ENCODE results near the gene LSS.
"Not testable (repeated sequence)": the region's sequence is repeated elsewhere in the genome, so short reads cannot be mapped to it uniquely, and the experiment has no call there.

Gene LSS

DNA sequence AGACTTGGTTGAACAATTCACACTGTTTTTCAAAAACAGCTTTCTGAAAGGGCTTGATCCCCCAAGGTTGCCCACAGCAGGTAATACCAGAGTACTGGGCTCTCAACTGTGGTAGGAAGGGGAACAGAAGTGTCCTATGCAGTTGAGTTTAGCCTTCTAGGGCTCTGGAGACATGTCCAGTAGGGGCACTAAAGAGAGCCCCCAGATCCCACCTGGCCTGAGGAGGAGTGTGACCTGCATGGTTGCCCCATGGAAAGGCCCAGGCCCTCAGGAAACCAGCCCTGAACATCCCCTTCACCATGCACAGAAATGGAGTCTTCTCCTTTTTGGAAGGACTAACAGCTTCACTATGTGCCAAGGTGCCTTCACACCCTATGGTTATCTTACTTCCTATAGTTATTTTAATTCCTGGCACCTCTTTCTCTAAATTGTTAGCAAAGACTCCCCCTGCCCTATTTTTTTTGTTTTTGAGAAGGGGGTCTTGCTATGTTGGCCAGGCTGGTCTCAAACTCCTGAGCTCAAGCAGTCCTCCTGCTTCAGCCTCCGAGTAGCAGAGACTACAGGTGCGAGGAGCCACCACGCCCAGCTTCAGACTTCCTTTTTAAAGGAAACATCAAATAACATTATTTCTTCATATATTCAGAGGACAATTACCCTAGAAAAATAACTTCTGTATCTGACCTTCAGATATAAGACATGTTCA lies 16.8 kb upstream of the LSS start:
- no peak for DNase-seq (ENCODE audit: low read depth)

DNA sequence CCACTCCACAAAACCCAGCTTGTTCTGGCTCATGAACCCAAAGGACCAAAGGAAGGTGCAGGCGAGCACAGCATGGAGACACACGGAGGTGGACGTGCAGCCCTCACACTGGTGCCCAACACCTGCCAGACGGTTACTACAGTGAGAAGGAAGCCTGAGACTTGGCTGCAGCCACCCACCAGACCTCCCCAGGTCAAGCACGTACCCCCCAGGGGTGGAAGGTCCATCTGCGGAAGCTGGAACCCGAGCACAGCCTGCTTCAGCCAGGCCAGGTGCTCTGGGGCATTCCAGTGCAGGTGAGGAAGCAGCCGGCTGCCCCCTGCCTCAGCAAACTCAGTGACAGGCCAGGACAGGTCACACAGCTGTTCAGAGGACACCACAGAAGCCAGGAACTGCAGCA lies 16.0 kb upstream of the LSS start:
- DNase-seq (ENCODE audit: low read depth), result no peak

DNA sequence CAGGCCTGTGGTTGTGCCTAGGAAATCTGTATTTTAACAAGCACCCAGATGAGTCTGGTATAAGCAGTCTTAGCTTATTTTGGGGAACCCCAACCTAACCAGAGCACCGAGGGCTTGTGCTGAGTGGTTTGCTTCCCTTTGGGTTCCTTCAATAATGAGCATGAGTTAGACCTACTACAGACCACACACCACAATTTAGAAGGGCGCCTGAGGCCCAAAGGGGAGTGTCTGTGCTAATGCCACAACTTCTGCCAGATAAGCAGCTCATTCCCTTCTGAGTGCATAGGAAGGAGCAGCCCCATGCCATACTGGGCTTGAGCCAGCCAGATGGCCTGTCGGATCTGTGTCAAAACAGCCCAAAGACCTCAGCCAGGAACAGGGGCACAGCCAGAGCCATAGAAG lies 15.4 kb upstream of the LSS start:
- DNase-seq (ENCODE audit: low read depth), result no peak

DNA sequence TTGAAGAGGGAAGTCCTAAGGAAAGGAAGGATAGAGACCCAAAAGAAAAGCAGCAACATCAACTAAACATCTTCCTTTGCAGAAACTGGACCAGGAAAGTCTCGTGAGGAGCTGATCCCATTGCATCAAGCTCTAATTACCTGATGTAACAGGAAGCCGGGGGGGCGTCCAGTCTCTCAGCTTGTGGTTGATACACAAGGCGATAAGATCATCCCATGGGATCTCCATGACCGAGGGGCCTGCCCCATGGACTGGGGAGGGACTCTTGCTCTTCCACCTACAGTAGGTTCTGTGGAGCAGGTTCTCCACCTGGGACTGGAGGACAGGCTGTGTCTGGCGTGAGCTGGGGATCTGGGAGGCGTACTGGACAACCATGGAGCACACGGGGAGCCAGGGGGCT lies 14.8 kb upstream of the LSS start:
- no peak for DNase-seq (ENCODE audit: low read depth)

DNA sequence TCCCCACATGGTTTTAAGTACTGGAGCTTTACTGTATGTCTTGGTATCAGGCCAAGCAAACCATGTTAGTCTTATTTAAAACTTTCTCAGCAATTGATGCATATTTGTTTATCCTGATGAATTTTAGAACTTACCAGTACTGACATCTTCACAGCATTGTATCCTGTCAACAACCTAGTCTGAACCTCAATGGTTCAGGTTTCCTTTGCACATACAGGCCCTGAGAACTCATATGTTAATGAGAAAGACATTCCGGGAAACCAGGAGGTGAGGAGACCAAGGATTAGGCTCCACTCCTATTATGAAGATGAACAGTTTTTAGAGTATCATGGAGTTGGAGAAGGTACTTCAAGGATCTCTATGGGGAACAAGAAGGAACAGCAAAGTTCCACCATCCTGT lies 13.0 kb upstream of the LSS start:
- DNase-seq (ENCODE audit: low read depth), result not testable (repeated sequence)

DNA sequence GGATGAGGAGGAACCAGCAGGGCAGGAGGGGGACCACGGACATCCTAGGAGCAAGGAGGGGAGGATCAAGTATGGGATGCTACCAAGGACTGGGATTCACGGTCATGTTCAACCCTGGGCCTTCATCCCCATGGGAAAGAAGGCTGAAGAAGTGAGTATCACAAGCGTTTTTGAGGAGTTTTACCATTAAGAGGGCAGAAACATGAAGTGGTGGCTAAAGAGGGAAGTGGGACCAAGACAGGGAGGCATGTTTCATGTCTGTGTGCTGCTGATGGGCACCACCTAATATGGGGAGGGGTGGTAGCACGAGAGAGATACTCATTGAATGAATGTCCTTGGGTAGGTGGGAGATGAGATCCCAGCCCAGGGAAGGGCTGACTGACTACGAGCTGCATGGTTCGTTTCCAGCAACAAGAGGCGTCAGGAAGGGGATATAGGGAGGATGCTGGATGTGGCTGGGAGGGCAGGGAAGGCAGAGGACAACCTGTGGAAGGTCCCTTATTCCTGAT lies 11.3 kb upstream of the LSS start:
- DNase-seq (ENCODE audit: low read depth), result no peak

DNA sequence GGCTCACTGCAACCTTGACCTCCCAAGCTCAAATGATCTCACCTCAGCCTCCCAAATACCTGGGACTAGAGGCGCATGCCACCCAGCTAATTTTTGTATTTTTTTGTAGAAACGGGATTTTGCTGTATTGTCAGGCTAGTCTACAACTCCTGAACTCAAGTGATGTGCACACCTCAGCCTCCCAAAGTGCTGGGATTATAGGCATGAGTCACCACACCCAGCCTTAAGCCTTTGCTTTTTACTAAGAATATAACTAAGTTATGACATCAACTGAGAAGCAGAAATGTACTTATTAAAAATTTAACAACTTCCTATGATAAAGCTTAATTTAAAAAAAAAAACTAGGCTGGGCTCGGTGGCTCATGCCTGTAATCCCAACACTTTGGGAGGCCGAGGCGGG lies 8.9 kb upstream of the LSS start:
- DNase-seq (ENCODE audit: low read depth), result no peak

DNA sequence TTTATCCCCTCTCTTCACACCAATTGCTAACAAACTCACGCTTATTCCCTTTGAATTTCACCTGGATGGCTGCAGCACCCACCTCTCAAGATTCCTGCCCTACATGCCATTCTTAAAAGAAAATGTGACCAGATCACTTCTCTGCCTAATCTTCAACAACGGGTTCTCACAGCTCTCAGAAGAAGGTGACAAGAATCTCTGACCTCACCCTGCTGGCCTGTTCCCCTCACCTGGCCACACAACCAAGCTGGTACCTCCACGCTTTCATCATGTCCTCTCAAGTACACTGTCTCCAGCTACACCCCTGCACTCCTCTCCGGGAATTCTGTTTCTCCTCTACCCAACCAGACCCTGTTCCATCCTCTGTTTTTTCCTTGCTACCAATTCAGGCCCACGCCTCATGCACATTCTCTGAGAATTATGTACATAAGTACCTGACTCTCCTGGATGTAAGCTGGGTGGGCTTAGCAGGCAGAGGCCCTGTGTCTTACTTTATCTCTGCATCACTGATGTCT lies 5.9 kb upstream of the LSS start:
- no peak for DNase-seq (ENCODE audit: low read depth)

DNA sequence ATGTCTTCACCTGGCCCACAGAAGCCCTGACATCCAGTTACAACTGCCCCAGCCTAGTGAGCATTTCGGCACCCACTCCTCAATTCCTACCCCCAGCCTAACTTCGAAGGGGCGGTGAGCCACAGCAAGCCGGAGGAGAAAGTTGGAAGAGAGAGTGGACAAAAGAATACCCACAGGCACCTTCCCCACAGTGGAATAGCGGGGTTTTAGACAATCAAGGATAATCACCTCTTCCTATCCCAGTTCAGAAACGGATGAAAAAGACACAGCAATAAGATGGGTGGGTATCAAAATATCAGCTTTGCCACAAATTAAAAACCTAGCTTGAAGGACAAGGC lies 1.3 kb upstream of the LSS start:
- no peak for DNase-seq (ENCODE audit: low read depth)

DNA sequence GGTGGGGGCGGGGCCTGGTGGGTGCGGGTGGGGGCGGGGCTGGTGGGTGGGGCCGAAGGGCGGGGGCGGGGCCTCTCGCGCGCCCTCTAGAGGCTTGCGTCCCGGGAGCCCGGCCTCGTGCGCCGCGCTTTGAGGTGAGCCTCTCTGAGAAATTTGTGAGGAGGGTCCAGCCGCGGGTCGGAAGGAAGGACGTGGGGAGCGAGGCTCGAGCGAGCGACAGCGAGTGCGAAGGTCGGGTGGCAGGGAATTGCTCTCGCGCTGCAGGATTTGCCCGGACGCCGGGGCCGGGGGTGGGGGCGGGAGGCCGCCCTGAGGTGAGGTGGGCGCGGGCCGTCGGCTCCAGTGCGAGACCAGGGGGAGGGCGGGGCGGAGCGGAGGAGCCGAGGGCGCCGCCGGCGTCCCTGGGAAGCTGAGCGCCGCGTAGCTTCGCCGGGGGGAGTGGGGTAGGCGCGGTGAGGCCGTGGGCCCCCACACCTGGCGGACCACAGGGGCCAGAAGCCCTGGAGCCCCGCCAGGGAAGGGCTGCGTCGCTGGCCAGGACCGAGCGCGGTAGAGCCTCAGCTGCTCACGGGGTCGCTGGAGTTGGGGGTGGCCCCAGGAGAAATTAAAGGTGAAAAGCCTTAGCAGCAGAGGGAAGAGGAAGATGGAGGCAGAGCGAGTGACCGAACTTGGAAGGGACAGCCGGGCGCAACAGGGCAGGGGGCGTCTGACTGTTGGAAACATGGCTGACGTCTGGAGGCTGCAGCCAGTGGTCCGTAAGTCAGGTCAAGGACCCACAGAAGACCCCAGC lies 754 bp upstream of the LSS start:
- DNase-seq (ENCODE audit: low read depth), result no peak

DNA sequence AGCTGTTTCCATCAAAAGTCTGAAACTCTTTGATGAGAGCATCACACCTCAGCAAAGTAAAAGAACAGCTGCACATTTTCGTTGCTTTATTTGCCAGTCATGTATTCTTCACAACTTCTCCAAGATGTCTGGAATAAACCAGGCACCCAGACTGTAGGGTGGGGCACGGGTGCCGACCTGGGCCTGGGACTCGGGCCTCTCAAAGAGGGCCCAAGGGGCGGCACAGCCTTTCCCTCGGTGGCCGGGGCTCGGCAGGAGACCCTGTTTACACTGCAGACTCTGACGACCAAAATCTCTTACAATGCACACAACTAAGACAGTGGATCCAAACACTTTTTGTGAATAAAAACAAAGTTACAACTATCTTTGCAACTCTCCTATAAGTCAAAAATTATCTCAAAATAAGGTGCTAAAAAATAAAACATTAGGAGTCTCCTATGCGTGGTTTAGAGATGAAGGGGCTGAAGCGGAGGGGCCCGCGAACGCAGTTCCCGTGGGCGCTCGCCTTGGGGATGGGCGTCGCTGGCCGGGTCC lies 696 bp downstream of the LSS start:
- no peak for DNase-seq (ENCODE audit: low read depth)

DNA sequence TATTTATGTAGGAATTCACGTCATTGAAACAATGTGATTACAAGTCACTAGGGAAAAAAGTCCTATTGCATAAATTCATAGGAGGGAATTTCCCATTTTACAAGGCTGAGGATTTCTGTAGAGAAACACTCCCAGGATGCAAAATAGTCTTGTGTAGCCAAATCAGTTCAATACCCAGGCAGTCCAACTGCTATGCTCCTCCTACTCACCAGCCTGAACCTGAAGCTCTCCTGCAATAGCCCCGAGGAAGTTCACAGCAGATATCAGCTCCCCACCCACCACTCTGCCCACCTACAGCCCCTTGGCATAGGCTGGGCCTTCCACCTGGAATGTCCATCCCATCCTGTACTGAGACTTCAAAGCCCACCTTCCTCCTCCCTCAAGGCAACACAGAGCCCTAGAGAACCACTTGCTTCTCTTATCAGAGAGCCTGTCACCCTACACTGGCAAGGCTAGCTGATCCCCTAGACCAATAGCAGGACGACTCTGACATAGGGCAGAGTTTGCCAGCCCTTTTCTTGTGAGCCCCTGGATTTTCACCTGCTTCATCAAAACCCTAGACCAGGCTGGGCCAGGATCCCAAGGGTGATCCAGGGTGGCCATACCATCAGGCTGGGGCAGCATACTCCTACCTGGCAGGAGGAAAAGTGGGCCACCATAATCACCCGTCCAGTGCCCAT lies 1.5 kb downstream of the LSS start:
- no peak for DNase-seq (ENCODE audit: low read depth)

DNA sequence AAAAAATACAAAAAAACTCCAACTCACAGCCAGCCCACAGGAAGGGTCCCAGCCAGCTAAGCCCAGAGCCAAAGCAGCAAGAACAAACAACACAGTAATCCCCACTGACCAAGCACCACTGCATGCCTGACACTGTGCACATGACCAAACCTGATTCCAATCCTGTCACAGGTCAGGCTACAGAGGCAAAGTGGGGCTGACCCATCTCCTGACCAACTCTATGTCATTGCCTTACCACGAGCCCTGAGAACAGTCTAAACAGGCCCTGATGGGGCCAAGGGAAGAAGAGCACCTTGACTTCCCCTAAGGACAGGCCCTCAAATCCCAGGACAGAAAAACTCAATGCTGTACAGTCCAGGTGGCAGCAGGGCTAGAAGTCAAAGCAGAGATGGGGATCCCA lies 2.4 kb downstream of the LSS start:
- no peak for DNase-seq (ENCODE audit: low read depth)

DNA sequence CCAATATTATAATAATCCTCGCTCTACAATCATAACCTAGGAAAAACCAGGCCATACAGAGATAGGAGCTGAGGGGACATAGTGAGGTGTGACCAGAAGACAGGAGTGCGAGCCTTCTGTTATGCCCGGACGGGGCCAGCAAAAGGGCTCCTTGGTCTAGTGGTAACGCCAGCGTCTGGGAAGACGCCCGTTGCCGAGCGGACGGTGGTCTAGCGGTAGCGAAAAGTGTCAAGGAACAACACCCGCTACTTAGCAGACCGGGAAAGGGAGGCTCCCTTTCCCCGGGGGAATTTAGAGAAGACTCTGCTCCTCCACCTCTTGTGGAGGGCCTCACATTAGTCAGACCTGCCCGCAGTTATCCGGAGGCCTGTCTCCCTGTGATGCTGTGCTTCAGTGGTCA lies 4.9 kb downstream of the LSS start:
- DNase-seq (ENCODE audit: low read depth), result not testable (repeated sequence)

DNA sequence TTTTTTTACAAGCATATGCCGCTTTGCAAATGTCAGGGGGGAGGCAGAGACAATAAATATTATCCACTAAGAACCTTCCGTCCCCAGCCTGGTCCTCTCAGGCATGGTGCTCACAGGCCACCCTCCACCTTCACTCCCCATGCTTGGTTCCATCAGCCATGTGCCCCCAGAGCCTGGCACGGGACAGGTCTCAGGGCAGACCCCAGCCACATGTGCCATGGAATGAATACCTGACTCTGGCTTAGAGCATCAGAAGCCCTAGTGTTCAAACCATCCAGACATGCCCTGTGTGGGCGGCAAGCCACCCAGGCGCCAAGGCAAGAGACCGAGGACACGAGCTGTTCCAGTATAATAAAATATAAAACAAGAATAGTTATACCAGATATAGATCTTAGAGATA lies 5.4 kb downstream of the LSS start:
- DNase-seq (ENCODE audit: low read depth), result no peak

DNA sequence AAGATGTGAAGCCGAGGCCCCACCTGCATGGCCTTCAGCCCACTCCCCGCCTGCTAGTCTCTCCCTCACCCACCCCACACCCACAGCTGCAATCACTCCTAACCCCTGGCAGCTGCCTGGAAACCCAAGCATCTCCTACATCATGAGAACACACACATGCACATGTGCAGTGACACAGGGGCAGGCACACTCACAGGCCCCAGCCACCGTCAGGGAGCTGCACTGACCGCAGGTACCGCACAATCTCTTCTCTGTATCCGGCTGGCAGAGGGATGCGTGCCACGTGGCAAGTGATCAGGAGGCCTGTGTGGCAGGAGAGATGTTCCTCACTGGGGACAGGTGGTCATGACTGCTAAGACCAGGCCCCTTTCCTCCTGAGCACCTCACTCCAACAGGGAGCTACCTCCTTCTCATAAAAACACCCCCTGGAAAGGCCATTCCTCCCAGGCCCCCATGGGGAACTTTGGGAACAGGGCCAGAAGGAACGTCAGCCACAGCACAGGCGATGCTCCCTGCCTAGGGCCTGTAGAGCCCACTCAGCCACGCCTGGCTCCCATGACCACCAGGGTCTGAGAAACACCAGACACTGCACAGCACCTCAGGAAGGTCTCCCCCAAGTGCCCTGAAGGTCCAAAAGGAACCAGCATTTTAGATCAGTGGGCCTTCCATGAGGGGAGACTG lies 6.0 kb downstream of the LSS start:
- no peak for DNase-seq (ENCODE audit: low read depth)

DNA sequence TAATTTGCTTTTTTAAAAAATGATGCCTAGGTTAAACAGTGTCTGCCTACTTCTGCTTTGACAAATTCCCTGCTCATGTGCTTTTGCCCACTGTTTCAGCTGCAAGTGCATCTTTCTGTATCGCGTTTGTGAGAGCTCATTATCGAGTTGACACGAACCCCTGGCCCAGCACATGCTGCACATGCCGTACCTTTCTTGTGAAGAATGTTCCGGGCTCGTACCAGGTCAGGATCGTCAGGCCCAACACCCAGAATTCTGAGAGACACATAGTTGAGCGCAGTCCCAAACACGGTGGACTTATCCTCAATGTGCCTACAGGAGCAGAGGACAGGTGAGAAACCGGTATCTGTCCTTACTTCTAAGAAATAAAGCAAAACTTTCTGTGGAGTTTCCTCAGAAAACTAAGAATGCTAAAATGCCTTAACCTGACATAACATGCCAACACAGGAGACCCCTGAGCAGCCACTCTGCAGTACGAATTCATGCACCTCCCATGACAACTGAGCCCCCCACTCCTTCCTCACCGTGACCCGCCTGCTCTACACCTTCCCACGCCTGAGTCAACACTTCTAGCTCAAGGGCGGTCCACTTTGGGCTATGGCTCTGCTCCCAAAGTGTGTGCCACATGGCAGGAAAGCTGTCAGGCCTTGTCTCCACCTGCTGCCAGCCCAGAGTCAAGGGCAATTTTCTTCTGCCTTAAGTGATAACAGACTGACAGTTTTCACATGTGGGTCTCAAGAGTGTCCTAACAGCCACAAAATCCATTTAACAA lies 6.7 kb downstream of the LSS start:
- no peak for DNase-seq (ENCODE audit: low read depth)

DNA sequence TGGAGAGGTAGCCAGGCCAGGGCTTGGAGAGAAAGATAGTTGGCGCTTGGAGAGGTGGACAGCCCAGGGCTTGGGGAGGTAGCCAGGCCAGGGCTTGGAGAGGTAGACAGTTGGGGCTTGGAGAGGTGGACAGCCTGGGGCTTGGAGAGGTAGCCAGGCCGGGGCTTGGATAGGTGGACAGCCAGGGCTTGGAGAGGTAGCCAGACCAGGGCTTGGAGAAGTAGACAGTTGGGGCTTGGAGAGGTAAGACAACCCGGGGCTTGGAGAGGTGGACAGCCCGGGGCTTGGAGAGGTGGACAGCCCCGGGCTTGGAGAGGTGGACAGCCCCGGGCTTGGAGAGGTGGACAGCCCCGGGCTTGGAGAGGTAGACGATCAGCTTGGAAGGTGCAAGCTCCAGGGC lies 7.7 kb downstream of the LSS start:
- no peak for DNase-seq (ENCODE audit: low read depth)

DNA sequence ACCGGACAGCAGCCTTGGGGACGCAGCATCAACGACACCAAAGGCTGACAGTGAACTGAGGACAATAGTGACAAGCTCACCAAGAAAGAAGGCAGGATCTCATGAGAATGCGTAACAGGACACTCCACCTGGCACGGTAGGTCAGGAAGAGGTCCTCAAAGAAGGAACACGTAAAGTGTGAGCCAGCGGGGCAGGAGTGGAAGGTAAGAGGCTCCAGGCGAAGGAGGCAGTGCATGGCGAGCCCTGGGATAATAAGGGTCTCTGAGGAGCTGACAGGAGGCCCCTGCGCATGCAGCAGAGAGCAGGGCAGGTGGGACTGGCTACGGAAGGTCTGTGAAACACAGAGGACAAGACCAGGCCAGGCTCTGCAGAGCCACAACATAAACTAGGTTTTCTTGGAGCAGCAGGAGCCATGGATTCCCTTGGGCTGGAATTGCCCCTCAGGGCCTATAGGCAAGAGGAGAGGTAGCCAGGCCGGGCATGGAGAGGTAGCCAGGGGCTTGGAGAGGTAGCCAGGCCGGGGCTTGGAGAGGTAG lies 8.2 kb downstream of the LSS start:
- DNase-seq (ENCODE audit: low read depth), result no peak

DNA sequence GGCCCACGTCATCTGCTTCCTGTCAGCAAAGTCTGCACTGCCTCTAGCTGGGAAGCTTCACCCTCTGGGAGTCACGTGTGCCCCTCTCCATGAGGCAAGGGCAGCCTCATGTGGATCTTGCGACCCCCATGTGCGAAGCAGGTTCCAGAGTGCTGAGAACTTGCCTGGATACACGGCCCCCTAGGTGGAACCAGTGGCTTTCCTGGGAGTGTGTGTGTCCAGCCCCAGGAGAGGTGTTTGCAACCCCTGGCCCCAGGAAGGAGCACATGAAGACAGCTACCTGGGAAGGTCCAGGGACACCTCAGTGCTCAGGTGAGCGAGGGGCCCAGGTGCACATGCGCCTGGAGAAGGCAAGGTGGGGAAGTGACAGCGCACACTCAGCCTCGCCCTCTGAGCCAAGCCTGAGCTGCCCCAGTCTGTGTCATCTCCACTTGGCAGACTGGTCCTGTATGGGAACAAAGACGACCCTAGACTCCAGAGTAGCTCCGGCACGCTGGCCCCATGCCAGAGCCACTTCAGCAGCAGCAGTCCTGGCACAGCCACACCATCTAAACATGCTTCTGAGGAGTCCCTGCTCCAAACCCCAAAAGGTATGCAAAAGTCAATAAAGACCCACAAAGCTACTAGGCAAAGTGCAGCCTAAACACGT lies 8.9 kb downstream of the LSS start:
- DNase-seq (ENCODE audit: low read depth), result no peak
